DMS114 treated with DMSO at 0.1 percent for 48 hours (cell line): ENCODE data around the gene PROM1.
A peak's percentile ranks its signal among the peaks of the same experiment; 100 is the strongest.

Source experiments
- DNase-seq: peaks from one replicate; lab custom pipeline; 2025; ENCODE audit not compliant: unreplicated experiment; lab: John Stamatoyannopoulos, UW

Gene PROM1

DNA sequence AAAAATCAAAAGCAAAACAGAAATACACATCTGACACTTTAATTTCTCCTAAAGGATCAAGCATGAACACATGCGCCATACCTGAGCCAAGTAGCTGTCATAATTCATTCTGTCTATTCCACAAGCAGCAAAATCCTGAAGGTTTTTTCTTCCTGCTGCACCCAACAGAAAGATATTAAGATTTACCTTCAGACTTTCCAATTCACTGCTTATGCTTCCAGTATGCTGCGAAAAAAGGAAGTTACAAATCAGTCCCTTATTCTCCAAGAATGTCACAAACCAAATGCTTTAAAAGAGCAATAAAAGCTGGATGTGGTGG, 91.7 kb downstream of the PROM1 start:
- no peak for DNase-seq

DNA sequence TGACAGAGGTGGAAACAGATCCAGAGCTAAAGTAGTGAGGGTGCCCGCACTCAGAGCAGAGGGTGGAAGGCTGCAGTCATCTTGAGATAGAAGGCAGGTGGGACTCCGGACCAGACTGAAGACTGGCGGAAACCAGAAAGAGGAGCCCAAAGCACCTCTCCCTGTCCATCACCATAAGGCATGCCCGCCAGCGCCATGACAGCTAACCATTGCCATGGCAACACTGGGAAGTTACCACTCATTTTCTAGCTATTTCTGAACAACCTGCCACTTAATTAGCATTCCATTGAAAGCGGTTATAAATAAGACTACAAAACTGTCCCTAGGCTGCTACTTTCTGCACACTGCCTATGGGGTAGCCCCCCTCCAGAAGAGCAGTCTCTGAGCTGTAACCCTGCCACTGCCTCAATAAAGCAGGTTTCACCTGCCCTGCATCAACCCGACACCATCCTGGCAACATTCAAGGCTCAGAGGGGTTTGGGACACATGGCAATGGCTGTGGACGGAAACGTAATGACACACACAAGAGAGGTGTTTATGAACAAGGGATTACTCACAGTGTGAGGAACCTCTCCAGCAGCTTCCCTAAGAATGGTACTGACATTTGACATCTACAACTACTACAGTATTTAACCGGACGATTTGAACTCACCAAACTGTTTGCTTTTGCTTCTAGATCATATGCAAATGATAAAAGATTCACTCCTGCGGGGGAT, 93.1 kb downstream of the PROM1 start:
- DNase-seq: no peak

DNA sequence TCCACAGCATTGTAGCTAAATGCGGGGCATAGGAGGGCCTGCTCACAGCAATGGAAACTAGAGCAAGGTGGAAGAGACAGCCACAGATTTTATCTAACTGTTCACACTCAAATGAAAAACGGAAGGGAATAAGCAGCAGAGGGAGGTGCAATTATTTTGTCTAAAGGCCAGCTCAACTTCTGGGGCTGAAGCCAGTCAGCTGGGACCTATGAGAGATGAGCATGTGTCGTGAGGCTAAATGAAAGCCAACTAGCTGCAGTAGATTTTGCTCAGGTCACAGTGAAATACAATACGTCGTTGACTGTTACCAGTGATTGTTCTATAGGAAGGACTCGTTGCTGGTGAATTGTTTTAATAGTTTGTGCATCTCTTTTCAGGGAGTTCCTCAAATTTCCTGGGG, 94.4 kb downstream of the PROM1 start:
- no peak for DNase-seq

DNA sequence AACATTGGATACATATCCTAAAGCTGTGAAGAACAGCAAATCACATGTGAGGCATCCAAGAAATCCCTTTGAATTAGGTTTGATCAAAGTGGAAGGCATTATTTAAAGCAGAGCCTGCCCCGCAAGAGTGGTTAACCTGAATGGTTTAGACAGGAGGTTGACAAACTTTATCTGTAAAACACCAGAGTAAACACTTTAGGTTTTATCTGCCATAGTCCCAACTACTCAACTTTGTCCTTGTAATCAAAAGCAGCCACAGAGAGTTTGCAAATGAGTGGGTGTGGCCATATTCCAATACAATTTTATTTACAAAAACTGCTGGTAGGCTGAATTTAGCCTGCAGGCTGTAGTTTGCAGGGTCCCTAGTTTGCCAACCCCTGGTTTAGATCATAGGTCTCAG, 95.6 kb downstream of the PROM1 start:
- DNase-seq: no peak

DNA sequence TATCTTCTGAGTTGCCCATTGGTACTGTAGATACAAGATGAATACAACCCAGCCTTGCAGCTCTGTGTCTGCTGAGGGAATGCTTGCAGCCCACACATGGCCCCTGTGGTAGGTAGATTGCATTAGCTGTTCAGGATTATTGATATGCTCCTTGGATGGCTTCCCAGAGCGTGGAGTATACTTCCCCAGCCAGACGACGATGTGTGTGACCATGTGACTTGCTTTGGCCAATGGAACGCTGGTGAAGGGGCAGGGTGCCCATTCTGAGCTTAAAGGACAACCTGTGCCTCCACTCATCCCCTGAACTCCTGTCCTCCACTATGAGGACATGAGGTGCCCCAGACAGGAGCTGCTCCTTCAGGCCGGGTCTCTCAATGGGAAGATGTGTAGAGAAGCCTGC, 96.9 kb downstream of the PROM1 start:
- no peak for DNase-seq

DNA sequence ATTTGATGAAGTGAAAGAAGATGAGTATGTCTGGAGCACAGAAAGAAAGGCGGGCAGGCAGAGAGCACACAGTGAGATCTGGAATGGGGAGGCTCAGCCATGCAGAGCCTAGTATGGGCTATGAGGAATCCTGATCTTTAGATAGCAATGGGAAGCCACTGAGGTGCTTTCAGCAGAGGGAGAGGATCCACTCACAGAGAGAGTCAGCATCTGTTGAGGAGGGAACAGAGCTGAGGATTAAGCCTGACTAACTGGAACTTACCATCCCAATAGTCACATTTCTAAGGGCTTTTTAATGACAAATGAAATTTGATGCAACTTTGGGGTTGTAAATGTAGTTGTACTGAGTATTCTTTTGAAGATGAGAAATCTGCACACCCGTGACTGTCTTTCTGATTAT, 100.2 kb downstream of the PROM1 start:
- no peak for DNase-seq

DNA sequence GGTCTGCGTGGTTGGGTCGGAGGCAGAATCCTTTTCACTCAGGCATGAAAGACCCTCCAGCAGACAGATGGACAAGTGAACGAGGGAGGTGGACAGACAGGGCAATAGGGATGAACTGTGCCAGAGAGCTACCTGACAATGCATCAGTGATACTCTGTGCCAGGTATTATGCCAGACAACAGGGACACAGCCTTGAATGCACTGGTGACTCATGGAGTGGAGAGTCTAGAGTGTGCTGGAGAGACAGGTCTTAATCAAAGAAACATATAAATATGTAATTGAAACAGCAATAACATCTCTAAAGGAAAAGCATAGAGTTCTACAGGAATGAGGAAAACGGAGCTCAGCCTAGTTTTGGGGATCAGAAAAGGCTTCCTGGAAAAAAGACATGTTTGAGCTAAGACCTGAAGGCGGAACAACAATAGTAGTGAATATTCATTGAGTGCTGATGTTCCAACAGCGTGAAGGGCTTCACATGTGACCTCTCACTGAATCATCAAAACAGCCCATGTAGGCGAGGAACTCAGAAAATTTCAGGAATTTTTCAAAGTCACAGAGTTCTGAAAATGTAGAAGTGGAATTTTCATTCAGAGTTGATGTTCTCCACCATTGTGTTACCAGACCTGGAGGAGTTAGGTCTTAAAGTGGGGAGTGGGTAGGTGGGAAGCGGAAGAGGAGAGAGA, 100.8 kb downstream of the PROM1 start:
- no peak for DNase-seq

DNA sequence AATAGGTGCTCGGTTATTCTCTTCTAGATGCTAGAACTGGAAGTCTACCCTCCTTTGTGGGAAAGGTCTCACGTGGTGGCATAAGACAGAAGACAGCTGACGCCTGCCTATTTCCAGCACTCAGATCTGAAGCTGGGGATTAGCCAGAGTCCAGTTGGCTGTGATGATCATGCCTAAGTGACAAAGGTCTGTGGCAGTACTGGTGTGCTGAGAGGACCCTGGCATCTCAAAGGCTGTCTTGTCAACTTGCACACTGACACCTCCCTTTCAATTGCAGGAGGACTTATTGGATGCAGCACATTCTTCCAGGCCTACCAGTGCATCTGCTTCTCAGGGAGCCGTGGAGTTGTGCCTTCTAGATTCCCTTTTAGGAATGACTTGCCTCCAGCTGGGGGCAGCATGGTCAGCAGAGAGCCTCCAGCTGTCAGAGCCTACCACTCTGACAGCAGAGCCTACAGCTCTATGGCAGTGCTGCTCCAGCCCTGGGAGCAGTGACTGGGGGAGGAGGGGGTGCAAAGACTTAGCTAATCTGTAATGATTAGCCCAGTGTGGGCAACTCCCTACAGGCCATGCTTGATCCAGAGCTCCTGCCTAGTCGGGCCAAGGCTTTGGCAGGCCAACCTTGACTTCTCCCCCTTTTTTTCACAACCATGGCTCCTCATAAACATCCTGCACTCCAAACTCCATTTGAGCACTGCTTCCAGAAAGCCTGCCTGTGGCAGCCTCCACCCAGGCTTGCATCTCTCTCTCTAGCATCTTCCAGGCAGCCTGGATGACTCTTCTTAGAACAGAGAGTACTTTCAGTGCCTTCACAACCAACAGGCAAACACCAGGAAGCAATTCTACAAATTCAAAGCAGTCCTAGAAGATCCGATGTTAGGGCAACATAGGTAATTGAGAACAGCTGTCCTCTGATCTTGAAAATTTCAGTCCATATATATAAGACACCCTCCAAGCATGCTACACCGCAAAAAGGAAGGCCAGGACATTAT, 107.1 kb downstream of the PROM1 start:
- DNase-seq: no peak

DNA sequence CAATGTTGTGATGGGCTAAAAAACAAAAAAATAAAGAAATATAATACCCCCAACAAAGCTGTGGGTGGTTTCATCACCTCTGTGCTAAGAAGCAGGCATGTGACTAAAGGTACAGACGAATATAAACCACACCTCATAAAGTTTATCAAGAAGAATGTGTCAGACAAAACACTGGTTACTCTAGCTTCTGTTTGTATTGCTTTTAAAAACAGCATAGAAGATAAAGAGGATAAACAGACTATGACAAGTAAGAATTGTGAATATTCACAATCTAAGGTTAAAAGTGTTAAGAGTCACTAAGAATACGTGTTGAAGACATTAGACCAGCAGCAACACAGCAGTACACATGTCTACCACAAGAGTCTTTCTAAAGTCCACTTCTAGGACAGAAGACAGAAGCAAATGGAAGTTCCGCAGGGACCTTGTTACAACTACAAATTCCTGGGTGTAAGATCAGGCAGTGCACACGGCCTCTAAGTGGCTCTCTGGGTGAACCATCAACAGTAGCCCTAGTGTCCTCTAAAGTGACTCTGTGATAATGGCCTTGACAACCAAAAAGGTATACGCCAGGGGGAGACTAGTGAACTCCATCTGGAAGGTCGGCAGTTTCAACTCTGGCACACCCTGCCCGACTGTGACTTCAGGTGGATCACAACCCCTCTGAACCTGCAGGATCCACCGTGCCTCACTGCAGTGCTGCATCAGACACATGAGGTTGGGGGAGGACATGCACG, 112.6 kb downstream of the PROM1 start:
- no peak for DNase-seq

DNA sequence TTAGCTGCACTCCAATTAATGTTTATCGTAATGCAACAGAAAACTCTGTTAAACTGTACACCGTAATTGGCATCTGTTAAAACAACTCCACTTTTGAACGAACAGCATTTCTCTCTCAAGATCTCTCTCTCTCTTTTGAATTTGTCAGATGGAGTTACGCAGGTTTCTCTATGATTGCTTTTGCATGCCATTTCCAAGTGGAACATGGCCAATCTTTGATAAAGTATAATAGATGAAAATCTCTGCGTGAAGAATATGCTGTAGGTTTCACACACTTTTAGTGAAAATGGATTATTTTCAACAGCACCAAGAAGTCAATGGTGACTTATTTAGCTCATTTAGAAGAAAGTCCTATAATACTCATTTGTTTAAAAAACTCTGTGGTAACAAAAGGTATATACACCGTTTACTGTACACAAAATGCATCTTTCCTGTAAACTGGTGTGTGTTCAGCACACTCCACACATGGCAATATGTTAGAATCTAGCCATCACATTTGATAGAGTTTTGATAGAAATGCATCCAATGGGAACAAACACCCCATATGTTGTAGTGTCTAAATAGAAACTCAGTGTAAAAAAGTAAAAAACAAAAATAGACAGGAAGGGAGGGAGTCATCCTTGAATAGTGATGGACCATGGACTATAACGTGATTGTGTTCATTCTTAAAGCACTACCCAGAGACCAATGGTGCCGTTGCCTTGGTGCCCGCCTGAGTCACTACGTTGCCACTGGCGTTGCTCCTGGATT, 115.1 kb downstream of the PROM1 start:
- DNase-seq: no peak

DNA sequence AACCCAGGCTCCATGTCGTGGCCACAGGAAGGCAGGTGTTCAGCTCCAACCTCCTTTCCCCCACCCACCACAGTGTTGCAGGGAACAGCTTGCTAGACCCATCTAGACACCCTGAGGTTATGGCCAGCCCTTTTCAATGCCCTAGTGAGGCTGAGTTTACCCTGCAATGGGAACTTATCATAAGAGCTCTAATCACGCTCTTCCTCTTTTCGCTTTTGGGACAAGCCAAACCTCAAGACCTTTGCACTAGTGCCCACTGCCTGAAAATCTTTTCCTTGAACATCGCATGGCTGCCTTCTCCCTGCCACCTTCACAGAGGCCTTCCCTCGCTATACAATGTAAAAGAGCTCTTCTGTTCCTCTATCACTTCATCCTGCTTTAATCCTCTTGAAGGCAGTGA, 118.5 kb downstream of the PROM1 start:
- no peak for DNase-seq

DNA sequence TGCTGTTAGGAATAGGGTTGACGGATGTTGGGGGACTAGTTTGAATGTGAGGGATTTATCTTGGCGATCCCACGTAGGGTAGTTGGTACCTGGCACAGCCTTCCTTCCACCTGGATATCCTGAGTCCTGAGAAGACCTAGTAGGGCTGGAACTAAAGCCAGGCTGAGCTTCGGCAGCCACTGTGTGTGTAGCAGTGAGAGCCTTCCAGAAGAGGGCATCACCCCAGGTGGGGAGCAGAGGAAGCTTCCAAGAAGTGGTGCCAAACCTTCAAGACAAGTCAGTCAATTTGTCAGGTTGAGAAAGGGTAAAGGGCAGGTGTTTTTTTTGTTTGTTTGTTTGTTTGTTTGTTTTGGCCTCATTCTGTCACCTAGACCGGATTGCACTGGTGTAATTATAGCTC, 119.7 kb downstream of the PROM1 start:
- DNase-seq: no peak

DNA sequence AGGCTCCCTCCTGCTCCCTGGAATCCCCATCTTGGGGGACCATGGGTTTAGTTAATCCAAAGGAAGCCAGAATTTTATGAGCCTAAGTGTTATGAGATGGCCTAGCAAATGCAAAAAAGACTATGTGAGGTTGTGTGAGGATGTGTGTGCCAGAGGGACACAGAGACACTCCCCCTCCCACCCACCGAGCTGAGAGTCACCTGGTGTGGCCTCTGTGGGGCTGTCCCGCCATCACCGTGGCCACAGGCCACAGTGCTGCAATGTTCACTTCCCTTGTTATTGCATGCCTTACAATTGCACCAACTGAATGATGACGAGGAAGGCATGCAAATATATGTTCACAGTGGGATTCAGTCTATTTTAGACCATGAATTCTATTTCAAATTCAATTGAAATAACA, 120.2 kb downstream of the PROM1 start:
- no peak for DNase-seq

DNA sequence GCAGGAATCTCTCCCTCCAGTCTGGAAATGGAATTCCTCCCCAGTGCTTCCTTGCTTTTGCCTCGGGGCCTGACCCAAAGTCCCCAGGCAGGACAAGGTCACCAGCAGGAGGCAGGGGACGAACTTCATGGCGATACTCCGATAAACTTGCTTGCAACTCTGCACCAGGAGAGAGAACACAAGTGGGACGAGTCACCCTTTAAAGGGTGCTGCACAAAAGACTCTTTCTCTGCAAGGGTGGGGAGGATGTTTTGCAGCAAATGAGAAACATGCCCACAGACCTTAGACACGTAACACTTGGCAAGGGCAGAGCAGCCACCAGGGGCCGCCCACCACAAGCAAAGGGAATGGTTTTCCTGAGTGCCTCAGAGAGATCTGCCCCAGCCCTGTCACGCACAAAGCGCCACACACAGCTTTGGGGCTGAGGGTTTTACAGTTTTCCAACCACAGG, 120.8 kb downstream of the PROM1 start, which contains the start of gene FGFBP2:
TSS of gene FGFBP2 (minus strand) at position 175 of the 451 bp plus-strand sequence. CDS start at position 129, 46 bp downstream.
- peak; percentile 9 for DNase-seq

DNA sequence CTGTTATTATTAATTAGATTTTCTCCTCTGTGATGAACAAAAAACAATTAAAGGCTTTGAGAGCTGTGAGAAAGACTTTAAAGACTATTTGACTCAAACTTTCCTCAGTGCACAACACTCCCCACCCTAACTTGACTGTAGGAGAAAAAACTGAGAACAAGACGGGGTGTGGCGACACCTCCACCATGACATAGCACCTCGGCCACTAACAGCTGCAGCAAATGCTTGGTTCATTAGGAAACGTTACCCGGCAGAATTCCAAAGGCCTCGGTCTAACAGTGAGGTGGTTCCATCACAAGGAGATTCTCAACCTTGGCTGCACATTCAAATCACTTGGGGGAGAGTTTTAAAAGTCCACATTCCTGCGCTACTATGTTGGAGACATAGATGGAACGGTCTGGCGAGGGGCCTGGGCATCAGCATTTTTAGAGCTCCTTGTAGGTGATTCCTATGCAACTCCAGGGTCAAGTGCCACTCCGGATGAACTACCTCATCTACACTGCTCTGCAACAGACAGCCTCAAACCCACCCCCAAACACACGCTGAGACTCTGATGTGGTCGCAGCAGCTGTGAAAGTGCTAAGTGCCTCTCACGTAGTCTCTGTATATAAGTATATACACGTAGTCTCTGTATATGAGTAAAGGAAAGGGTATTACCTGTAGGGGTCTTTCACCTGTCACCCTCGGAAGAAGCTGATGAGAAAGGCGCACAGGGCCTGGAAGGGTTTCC, 121.9 kb downstream of the PROM1 start:
- DNase-seq: no peak

DNA sequence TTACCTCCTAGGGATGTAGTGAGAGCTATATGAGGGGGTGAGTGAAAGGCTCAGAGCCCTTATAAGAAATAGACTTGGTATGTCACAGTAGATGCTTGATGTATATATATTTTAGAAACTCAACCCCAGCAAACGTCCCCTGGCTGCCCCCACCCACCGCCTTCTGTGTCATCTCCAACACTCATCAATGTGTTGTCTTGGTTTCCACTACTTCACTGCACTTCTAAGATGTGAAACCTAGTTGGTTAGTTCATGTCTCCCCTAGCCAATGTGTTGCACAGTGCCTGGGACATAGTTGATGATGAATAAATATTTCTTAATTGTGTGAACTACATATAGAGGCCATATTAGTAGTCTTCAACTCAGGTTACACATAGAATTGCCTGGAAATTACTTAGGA, 125.3 kb downstream of the PROM1 start:
- DNase-seq: no peak

DNA sequence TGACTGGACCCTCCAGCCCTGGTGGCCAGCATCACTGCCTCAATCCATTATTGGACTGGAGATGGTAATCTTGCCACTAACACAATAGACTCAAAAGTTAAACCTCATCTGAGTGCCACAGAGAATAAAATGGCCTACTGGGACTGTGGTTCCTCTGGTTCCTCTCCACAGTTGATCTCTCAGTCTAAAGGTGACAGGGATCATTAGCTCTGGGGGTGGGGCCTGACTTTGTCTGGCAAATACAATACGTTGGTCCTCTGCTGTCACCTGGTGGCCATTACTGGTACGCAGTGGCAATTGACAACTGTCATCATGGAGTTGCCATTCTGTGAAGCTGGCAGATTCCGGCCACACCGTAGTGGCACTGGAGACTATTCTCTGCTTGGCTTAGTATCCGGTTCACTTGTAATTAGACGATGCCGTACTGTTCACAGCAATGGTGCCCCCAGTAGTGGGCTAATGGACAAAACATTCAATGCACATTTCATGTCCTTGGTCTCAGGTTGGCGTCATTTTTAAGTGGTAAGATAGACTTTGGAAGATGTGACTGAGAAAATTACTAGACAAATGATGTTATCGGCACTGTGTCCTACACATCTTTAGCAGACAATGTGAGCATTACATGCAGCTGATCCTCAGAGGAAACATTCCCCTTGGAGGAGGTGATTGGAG, 127.5 kb downstream of the PROM1 start:
- DNase-seq: peak; percentile 19

DNA sequence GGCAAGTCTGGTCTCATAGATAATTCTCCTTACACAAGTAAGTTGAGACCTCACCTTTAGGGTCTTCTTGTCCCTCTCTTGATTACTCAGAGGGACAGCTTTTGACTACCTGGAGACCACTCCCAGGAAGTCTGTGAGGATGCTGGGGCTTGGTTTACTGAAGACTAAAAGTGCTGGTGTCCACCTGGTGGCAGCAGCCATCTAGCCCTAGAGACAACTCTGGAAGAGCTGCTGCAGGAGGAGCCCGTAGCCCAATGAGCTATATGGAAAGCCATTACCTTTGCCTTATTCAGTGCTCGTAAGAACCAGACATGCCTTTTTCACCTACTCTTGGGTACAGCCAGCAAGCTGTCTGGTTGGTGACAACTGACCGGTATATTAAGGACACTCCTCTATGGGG, 128.2 kb downstream of the PROM1 start:
- DNase-seq: no peak

DNA sequence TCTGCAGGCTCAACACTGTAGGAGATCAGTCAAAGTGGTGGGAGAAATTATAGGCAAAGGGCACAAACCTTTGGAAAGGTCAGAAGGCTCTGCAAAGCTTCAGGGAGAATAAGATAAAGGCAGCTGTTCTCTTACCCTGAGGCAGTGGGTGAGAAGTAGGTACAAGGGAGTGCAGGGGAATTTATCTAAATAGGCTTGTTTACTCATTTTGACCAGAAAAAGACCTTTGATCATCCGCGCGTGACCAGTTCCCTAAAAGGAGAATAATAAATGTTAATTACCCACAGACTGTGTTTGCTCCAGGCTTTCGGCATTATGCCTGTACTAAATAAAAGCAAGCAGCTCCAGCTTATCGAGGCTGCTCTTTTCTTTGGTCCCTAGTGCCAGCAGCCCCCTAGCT, 130.2 kb downstream of the PROM1 start:
- DNase-seq: no peak
